GM10847 (cell line): ENCODE measurements around the gene SPEM3.

Experiments used
- POLR2A ChIP-seq: IDR thresholded peaks from 2 replicates; pipeline ENCODE4 v1.6.1; 2011; ENCODE audit not compliant: insufficient read length; ENCODE audit errors: extremely low read depth

Gene SPEM3

GRCh38 chr17:7409716-7410115, 18.9 kb upstream of the SPEM3 start:
- no peak for TF ChIP-seq POLR2A

GRCh38 chr17:7410634-7411426, 17.8 kb upstream of the SPEM3 start:
- TF ChIP-seq POLR2A, result no peak

GRCh38 chr17:7411427-7411750, 17.3 kb upstream of the SPEM3 start:
- no peak for TF ChIP-seq POLR2A

- TF ChIP-seq POLR2A, result no peak
Observed at GRCh38 chr17:7413346-7413985, 15.2 kb upstream of the SPEM3 start.

- no peak for TF ChIP-seq POLR2A
Observed at GRCh38 chr17:7414837-7415236, 13.8 kb upstream of the SPEM3 start.

GRCh38 chr17:7415784-7416183, 12.9 kb upstream of the SPEM3 start:
- TF ChIP-seq POLR2A, result no peak

GRCh38 chr17:7416323-7416722, 12.3 kb upstream of the SPEM3 start:
- no peak for TF ChIP-seq POLR2A

GRCh38 chr17:7417056-7417655, 11.5 kb upstream of the SPEM3 start:
- no peak for TF ChIP-seq POLR2A

GRCh38 chr17:7418472-7419152, 10.0 kb upstream of the SPEM3 start:
- TF ChIP-seq POLR2A, result no peak

- TF ChIP-seq POLR2A, result no peak
Observed at GRCh38 chr17:7419819-7420610, 8.6 kb upstream of the SPEM3 start, which contains the start of gene SPEM1. SPEM1 (plus strand) TSS chr17:7420324; CDS start chr17:7420385, 61 bp downstream.

GRCh38 chr17:7421186-7421585, 7.5 kb upstream of the SPEM3 start:
- no peak for TF ChIP-seq POLR2A

- no peak for TF ChIP-seq POLR2A
Observed at GRCh38 chr17:7423679-7424078, 5.0 kb upstream of the SPEM3 start.

- TF ChIP-seq POLR2A, result no peak
Observed at GRCh38 chr17:7425316-7425715, 3.3 kb upstream of the SPEM3 start, which contains the start of gene SPEM2. SPEM2 (plus strand) TSS chr17:7425616; CDS start chr17:7425689, 73 bp downstream.

GRCh38 chr17:7425756-7426155, 2.9 kb upstream of the SPEM3 start:
- TF ChIP-seq POLR2A, result no peak
